HG02623 (cell line): ENCODE results near the gene E4F1.
"Not testable (repeated sequence)": the region's sequence is repeated elsewhere in the genome, so short reads cannot be mapped to it uniquely, and the experiment has no call there.

ENCODE experiments used
- ATAC-seq: cut with Tn5 transposase; IDR thresholded peaks from one replicate; pipeline ENCODE4 v1.9.1; 2021; ENCODE audit warnings: moderate library complexity; ENCODE audit not compliant: unreplicated experiment

Gene E4F1

DNA sequence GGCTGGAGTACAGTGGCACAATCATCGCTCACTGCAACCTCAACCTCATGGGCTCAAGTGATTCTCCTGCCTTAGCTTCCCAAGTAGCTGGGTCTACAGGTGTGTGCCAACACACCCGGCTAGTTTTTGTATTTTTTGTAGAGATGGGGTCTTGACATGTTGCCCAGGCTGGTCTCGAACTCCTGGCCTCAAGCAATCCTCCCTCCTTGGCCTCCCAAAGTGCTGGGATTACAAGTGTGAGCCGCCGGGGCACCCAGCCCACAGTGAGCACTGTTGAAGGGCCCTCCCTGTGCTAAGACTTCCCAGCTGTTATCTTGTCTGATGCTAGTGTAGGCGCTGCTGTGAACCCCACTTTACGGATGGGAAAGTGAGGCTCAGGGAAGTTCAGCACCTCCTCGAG is 35.0 kb upstream of the E4F1 start:
- ATAC-seq = no peak

DNA sequence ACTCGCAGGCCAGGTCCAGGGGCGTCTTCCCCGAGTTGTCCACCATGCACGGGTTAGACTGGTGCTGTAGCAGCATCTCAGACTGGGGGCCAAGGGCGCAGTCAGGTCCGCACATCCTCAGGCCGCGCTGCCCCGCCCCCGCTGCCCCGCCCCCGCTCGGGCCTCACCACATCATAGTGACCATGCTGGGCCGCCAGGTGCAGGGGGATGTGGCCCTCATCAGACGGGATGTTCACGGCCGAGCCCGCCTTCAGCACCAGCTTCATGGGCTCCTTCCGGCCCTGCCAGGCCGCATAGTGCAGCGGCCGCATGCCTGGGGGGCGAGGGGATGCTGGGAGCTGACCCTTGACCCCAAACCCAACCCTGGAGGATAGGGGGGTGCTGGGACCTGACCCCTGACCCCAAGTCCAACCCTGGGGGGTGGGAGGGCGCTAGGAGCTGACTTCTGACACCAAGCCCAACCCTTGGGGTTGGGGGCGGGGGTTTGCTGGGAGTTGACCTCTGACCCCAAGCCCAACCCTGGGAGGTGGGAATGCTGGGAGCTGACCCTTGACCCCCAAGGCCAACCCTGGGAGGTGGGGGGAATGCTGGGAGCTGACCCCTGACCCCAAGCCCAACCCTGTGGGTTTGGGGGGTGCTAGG is 34.0 kb upstream of the E4F1 start:
- ATAC-seq = no peak

DNA sequence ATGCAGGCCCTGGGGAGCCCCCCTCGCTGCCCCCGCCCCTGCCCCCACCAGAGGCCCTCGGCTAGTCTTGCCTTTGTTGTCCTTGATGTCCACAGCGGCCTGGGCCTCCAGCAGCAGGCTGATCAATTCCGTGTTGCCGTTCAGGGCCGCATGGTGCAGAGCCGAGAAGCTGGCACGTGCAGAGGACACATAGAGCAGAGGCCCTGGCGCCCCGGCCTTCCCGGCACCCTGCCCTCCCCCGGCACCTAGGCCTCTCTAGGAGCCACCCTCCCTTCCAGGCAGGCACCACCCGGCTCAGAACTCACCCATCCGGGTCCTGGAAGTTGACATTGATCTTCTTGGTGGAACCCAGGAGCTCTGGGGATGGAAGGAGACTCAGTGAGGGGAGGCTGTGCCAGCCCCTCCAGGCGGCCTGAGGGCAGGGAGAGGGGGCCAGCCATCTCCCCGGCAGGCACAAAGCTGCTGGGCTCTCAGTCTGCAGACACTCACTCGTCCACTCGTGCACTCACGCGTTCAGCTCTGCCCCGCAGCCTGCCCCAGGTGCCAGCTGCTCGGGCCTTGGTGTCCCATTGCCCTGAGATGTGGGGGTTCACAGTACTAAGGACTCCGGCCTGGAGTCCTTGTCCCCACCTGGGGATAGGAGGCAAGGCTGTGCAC is 33.3 kb upstream of the E4F1 start:
- ATAC-seq = no peak

DNA sequence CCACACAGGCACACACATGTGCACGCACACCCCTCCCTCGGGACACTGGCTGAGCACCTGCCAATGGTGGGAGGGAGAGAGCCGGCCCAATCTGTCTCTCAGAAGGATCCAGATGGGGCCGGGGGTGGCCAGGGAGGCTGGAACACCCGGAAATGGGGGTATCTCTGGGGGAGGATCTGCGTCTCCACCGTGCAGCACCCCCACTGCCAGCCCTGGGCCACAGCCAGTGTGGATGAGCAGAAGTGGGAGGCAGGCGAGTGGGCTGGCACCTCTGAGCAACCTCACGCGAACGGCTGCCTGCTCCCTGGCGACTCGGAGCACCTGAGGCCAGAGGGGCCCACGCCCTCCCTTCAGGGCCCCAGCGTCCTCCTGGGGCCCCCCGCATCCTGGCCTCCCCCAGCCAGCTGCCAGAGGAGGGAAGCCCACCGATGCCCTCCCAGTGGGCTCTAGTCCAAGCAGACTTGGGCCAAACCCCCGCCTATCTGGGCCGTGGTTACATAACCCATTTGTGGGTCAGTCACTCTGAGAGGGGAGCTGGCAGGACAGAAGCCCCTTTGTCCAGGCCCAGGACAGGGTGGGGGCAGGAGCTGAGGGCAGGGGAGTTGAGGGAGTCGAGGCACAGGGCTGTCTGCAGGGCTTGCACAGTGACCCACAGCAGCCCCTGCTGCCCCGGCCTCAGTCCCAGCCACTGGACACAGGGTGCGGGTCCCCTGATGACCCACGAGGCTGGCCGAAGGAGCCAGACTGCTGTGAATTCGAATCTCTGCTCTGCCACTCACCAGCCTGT is 32.5 kb upstream of the E4F1 start:
- no peak for ATAC-seq

DNA sequence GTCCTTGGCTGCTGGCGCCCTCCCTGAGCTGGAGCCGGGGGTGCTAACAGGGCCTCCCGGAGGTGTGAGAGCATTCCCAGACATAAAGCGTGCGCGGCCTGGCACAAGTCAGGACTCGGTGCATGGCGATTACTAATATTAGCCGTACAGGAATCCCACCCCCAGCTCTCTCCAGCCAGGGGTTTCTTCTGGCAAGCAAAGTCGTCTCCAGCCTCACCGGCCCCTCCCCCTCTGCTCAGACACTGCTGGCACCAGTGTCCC is 32.0 kb upstream of the E4F1 start:
- no peak for ATAC-seq

DNA sequence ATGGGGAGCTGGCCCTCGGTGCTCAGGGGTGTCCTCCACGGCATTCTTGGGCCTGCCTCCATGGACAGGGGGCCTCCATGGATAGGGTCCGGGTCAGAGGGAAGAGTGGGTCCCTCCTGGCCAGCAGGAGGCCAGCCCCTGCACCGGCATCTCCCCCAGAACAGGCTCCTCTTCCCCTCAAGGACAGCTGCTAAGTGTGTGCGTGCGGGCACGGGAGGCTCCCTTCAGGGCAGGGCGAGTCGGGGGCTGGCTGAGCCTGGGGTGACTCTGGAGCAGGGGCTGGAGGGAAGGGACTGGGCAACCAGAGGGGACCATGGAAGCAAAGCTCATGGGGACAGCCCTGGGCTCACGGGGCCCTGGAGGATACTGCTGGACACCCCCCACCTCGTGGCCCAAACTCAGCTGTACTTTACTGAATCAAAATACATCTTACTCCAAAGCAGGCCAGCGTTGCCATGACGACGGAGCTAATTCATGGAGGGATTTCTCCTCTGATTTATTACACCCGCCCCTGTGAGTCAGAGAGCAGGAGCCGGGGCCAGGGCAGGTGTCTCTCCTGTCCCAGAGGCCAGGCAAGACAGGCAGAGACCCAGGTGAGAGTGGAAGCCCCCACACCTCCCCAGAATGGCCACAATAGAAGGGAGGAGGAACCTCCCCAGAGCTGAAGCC is 29.1 kb upstream of the E4F1 start:
- no peak for ATAC-seq

DNA sequence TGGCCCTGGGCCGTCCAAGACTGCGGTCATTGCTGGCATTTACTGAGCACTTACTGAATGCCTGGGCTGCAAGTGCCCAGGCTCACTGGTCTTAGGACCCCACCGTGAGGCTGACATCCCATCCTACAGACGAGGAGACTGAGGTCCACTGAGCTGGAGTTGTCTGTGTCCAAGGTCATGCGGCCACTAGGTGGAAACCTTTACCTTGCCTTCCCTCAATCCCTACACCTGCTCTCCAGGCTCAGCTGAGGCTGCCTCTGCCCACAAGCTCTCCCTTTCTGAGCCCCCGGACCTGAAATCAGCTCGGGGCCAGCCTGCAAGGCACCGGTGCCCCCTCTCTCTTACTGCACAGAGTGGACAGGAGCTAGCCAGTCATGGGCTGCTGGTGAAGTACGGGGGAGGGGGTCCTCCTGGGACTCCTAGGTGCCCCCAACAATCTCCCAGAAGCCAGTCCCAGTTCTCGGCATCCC is 28.5 kb upstream of the E4F1 start:
- ATAC-seq = no peak

DNA sequence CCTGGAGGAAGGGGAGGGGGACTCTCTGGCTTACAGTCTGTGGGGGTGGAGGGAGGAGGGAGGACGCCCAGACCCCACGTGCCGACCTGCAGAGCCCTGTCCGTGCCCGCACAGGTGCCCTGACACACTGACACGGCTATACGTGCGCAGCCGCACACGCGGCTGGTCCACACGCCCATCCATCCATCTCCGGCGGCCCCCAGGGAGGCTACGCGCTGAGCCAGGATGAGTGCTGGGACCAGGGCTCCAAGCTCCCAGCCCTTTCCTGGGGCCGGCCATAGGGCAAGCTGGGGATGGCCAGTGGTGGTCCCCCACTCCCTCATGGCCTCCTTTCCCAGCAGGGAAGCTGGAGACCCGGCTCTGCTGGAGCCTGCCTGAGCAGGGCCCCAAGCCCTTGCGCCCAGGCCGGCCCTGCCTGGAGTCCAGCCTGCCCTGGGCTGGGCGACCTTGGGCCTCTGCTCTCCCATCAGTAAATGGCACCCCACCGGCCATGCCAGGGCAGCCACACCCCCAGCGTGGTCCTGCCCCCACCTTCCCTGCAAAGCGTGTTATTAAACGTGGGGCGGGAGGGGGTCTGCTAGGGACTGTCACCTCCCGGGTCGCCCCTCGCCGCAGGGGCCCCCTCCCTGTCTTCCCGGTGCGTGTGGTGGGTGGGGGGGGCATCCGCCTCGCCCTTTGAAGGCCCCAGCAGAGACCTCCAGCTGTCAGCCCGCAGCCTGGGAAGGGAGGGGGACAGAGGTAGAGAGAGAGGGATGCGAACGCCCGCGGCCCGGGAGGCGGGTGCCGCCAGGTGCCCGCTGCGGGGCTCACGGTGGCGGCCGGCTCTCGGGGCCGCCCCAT is 27.8 kb upstream of the E4F1 start:
- no peak for ATAC-seq

DNA sequence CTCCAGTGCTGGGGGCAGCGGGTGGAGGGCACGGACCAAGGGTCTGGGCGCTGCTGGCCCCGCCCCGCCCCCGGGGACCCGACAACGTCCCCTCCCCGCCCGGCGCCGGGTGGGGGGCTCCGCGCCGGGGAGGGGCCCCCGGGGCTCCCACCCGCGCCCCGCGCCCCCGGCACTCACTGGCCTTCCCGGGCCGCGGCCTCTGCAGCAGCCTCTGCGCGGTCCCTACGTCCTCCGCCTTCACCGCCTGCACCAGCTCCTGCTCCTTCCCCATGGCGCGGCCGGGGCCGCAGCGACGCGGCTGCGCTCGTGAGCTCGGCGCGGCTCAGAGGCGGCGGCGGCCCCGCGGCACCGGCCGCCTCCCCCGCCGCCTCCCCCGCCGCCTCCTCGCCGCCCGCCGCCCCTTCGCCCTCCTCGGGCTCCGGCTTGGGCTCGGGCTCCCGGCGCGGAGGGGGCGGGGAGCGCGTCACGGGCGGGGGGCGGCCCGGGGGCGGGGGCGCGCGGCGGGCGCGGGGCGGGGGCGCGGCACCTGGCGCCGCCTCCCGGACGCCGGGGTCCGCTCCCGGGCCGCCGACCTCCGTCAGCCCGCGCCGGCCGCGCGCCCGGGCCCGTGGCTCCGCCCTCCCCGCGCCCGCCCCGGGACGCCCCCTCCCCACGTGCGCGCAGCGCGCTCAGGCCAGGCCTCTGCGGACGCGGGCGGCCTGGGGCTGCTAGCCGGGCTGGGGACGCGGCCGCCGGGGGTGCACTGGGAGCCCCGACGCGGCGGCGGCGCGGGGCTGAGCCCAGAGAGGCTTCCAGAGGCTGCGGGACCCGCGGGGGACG is 27.0 kb upstream of the E4F1 start, which contains the start of gene CASKIN1:
Gene CASKIN1 (minus strand): TSS at position 444 of the 819 bp plus-strand sequence. CDS start 173 bp downstream, at position 271.
- no peak for ATAC-seq

DNA sequence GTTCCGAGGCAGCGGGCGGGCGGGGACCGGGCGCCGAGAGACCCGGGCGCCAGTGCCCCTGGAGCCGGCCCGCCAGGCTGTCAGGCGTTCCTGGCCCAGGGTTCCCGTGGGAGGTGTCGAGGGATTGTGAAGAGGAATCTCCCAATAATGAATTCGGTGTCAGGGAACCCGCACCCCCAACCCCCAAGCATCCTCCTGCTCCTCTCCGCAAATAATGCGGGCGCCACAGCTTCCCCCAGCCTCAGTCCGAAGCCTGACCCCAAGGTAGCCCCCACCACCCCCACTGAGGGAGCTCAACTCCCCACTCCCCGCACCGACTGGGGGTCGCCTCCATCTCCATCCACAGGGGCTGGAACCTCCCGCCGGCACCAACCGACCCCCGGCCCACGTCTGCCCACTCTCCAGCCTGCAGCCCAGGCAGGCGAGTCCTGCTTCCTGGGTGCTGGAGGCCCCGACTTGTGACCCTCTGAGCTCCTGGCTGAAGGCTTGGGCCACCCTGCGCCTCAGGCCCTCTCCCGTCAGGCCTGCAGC is 26.3 kb upstream of the E4F1 start:
- no peak for ATAC-seq

DNA sequence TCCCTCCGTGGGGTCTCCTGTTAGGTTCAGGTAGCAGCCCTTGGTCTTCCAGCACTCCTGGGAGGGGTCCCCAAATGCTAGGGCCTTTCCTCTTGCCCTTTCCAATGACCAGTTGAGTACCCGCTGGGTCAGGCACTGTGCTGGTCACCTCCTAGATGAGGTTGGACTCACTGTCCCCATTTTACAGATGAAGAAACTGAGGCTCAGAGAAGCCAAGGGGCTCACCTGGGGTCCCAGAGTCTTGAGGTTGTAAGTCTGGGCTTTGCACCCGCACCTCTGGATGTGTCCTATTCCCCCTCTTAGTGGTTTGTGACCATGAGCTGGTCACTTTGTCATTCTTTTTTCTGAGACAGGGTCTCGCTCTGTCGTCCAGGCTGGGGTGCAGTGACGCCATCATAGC is 25.6 kb upstream of the E4F1 start:
- ATAC-seq = no peak

DNA sequence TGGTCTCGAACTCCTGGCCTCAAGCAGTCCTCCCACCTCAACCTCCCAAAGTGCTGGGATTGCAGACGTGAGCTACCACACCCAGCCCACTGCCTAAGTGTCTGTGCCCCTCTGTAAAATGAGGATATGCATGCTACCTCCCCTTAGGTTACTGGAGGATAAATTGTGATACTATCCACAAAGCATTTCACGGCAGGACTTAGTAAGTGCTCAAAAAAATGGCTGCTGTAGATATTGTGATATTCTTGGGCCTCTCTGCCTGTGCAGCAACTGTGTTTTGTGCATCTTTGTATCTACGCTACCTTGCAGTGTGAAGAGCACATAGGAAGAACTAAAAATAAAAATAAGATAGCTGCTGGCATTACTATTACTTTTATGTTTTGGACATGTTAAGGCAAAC is 25.1 kb upstream of the E4F1 start:
- no peak for ATAC-seq

DNA sequence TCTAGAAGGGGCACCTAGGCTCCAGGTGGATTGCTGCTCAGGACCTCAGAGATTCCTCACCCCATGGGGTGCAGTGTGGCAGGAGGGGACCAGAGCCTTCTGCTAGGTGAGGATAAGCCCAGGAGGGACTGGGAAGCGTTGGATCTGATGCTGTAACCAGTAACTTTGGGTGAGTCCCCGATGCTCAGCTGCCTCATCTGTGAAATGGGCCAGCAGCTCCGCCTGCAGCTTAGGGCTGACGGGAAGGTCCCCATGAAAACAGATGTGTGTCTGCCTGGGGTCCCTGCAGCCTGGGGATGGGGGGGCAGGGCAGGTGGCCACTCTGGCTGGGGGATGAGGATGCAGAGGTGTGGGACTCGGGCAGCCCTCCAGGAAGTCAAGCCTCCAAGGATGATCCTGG is 24.3 kb upstream of the E4F1 start:
- no peak for ATAC-seq

DNA sequence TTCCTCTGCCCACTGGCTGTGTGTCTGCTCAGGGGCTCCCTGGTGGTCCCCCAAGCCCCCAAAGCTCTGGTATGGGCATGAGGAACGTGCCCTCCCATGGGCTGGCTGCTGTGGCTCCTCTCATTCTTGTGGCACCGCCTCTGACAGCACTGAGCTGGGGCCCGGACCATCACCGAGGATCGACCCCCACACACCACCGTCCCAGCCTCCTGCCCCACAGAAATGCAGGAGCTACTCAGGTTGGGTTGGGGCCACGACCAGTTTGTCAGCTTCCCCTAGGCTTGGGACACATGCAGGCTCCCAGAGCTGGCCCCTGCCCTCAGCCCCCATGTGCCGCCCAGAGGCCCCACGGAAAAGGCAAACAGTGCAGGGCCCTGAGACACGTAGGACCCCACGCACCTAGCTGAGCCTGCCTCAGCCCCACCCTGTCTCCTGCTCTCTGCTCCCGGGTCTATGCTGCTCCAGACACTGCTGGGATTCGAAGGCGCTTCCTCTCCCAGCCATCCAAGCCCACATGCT is 23.7 kb upstream of the E4F1 start:
- ATAC-seq = no peak

DNA sequence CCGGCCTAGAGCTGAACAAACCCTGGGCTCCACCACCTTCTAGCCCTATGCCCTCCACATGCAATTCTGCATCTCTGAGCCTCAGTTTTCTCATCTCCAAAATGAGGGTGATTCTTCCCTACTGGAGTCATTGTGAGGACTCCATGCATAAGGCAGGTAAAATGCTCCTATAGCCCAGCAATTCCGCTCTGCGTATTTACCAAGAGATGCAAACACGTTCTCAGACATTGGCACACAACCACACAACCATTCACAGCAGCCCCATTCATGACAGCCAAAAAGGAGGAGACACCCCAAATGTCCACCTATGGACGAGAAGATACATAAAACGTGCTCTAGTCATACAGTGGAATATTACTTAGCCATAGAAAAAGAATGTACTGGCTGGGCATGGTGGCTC is 23.1 kb upstream of the E4F1 start:
- ATAC-seq = no peak

DNA sequence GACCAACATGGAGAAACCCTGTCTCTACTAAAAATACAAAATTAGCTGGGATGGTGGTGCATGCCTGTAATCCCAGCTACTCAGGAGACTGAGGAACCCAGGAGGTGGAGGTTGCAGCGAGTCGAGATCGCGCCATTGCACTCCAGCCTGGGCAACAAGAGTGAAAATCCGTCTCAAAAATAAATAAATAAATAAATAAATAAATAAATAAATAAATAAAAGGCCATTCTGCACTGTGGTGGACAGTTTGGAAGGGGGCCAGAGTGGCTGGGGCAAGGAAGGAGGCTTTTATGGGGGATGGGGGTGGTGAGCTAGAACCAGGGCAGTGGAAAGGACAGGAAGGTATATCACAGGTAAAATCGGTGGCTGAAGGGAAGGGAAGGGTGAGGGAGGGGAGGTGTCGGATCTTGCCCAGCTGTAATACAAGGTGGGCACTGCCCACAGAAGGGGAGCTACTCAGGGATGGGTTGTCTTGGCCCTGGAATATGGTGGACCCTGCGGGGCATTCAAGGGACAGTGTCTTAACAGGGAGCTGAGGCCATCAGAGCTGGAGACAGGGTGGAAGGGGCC is 20.2 kb upstream of the E4F1 start:
- ATAC-seq = not testable (repeated sequence)

DNA sequence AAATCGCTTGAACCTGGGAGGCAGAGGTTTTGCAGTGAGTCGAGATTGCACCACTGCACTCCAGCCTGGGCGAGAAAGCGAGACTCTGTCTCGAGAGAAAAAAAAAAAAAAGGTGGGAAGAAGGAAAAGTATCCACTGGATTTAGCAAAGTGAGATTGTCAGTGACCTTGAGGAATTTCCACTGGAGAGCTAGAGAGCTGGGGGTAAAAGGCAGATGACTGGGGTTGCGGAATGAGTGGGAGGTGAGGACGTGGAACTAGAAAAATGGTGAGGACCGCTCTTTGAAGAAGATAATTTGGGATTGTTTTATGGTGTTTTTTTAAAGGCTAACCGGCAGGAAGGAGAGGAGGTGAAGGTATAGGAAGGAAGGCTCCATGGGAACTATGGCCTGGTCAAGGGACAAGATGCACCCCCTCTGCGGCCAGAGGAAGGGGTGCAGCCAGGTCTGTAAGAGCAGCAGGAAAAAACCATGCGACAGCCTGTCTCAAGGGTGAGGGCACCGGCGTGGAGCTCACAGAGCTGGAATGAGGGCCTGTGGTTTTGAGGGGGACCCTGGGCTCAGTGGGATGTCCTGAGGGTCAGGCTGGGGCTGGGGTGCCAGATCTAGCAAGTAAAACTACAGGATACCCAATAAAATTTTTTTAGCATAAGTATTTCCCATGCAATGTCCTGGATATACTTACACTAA is 18.8 kb upstream of the E4F1 start:
- no peak for ATAC-seq

DNA sequence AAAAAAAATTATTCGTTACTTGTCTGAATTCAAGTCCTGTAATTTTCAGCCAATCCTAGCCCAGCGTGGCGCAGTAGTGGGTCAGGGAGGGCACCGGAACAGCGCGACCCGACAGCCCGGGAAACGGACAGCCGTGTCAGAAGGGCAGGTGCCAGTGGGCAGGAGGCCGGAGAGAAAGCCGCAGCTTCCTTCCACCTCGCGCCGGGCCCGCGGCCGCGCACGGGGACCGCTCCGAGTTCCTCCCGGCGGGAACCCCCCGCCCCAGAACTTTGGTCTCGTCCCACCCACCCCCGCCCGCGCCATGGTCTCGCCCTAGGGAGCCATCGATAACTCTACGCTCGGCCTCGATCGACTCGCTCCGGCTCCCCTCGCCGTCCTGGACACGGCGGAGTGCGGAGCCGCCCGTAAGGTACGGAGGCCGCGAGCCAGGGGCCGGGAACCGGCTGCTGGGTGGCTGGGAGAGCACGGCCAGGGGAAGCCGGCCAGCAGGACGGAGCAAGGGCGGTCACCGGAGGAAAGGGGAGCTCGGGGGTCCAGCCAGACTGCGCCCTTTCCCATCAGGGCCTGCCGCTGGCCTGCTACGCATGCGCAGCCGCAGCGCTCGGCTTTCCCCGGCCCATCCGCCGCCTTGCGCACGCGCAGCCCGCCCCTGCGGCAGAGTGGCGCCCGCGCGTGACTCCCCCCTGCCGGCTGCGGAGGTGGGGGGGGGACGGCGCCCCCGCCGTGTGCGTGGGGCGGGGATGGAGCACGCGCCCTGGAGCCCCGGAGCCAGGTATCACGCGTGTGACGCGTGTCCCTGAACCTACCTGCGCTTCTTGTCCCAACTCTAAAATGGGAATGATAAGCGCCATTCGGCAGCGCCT is 18.1 kb upstream of the E4F1 start, which contains the start of gene MLST8:
Gene MLST8 (plus strand): TSS at position 351 of the 863 bp plus-strand sequence. CDS start 632 bp downstream, outside the sequence.
- peak; percentile 71 for ATAC-seq
